Activated T-helper 9 cell treated with anti-CD3 and anti-CD28 coated beads, Interleukin-2, amount 50 U/mL, for 16 hours (primary cell): Measurements from ENCODE around the gene LAMB4.

Experiments
- DNase-seq: peaks from one replicate; pipeline ENCODE4 v3.0.0-alpha.2; 2020; ENCODE audit warnings: low read depth

LAMB4 gene

DNA sequence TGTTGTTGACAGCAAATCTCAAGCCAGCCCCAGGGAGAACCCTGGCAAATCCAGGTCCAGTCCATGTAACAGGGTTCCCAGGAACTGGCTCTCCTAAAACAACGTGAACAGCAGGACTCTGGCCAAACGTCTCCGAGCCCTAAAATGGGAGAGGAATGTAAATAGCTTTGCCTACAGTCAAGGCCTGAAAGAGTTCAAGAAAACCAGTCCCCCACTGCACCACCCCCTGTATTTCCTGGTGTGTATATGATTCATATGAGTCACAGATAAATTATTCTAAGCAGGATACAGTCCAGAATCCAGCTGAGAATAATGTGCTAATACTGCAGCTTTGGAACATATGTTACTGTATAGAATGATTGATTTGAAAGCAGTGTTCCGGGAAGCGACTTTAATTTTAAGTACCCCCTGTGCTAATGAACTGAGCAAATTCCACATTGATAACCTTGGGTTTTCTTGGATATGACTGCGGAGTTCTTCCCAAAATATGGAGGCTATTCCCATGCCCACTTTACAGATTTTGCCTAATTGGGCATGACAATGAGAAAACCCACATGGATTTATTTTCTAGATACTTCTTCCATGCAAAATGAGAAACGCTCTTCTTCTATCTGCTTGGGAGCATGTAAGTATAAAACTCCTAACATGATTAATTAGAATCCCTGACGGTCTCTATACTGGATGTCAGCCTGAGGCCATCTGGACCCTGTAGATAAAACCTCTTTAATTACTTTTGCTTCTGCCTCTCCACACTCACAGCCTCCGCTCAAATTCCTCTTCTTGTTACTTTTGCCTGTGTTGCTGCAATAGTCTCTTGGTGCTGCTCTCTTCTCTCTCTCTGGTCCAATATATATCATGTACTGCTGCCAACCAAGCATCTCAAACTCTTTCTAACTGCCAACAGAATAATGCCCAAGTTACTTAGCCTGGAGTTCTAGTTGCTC lies 50.2 kb downstream of the LAMB4 start:
- DNase-seq, result no peak

DNA sequence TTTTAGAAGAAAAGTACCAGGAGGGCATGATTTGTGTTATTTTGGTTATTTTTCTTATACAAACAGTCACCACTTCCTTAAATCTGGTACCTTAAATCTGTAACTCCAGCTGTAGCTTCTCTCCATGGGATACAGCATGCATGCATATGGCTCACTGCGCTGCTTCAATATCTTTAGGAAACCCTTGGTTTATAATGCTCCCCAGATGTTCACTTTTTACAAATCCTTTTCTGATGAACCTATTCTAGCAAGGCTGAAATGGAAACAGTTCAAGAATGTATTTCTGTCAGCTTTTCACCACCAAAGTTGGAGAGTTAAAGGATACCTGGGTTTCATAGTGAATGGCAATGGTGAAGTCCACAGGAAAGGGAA lies 50.9 kb downstream of the LAMB4 start:
- no peak for DNase-seq

DNA sequence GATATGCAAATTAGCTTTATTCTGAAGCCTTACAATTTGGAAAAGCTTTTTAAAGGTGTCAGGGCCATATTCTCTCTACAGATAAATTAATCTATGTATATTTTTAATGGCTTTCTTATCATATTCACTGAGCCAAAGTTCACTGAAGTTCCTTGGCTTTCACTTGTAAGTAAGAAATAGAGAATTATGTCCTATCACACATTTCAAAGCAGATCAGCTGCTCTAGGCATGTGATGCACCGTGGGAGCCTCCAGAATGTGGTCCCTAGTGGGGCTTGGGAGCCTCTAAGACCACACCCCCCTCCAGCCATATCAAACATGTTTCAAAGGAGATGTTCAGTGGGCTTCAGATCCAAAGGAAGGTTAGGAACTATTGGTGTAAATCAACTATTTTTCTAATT lies 51.5 kb downstream of the LAMB4 start:
- no peak for DNase-seq

DNA sequence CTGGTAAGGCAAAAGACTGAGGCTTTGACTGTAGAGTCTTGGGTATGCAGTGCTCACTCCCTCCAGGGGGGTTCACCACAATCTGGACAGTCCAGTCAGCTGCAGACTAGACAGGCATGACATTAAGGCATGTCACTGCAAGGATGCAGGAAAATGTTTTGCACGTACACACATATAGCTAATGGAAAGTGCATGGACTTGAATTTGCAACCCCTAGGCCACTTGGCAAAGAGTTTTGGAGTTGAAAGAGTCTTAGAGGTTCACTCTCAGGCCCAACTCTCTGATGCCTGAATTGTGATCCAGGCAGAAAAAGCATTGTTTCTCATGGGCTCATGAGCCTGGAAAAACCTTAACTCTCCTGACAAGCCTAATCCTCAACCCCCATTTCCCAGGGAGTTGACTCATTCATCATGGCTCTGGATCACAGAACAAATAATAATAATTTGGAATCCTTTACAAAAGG lies 51.9 kb downstream of the LAMB4 start:
- no peak for DNase-seq

DNA sequence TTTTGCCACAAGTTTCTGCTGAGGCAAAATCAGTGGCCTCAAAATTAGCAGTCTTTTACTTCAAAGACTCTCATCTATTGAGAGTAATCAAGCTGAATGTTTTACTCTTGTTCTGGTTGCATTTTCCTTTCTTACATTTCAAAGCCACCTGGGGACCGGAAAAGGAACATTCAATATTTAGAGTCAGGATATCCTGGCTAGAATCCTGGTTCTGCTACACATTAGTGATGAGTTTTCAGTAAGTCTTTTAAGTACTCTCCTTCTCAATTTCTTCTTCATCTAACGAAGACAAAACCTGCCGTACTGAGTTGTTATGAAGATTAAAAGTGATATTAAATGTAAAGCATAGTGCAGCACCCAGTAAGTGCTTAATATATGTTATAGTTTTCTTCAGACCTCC lies 52.5 kb downstream of the LAMB4 start:
- DNase-seq, result no peak

DNA sequence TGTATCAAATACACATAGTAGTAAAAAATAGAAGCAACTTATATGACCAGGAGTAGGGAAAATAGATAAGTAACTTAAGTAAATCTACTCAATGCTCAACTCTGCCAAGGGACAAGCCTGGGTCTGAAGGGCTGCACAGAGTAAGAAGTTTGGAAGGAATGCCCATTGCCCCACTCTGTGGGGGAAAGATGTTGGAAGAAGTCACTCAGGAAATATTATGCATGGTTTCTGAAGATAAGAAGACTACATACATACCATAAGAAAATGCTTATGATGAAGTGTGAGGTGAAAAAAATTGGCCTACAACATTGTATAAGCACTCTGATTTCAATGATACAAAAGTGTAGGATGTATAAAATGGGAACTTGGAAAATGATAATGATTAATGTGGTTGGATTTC lies 54.0 kb downstream of the LAMB4 start:
- DNase-seq, result no peak

DNA sequence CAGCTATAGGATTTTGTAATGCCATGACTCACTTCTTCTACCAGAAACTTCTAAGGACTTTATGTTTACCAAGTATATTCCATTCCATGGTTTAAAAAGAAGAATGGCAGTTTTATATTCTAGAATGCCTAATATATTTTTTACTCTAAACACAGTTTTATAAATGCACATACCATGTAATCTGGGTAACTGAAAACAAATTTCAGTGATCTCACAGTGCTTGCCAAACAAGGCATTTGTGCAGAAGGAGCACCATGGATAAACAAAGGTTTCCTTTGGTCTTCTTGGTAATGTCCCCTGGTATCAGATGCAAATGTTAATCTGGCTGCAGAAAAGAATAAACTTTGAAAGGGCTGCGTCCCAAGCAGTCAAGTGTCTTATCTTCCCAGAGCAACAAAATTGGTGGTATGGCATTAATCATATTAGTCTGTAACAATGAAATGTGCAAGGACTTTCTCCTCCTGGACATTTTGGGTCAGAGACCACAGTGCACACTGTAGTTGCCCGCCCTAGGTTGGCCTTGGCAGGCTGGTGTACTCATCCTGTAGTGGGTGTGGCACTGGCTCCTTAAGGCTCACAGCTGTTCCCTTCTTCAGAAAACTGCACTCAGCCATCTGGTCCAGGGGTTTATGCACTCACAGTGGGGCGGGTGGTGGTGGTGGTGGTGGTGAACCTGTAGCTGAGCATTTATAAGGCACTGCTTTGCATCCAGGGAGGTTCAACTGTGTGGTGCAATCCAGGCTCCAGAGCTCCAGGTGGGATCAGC lies 56.7 kb downstream of the LAMB4 start:
- no peak for DNase-seq

DNA sequence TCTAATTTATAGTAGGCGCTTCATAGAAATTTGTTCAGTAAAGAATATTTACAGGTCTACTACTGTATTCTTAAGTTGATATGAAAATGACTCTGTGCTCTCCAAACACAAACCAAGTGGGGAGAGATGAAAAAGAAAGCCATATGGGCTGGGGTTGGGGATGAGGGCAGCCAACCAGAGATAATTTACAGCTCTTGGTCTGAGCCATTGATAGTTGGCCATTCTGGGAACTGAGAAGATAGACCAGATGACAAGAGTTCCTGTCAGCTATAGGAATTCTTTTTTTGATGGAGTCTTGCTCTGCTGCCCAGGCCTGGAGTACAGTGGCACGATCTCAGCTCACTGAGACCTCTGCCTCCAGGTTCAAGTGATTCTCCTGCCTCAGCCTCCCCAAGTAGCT lies 57.4 kb downstream of the LAMB4 start:
- no peak for DNase-seq

DNA sequence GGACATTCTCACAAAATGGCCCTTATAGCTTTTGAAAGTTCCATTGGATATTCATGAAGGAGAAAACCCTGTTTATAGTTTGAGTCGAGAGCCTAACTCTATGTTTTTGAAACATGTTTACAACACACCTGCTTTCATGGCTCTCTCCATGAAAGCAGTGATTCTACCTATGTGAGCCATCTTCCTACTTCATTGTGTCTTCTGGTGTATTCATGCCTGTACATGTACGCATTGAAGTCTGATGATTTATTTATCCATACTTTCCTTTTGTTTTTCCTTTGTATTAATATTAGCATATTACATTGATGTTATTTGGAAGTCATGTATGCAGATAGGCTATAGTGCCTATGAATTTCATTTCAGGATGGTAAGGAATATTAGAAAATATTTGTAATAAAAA lies 58.0 kb downstream of the LAMB4 start:
- no peak for DNase-seq

DNA sequence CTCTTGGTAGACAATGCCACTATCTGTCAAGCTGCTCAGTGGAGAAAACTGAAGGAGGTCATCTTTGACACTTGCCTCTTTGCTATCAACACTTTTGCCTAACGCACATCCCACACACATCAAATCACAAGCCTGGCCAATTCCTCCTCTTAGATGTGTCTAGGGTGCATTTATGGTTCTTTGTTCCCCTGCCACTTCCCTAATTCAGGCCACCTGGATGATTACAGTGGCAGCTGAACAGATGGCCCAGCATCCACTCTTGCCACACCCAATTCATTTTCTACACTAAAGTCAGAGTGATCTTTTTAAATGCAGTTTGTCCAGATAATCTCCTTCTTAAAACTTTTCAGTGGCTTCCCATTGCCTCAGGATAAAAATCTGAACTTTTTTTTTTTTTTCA lies 58.6 kb downstream of the LAMB4 start:
- DNase-seq, result no peak

DNA sequence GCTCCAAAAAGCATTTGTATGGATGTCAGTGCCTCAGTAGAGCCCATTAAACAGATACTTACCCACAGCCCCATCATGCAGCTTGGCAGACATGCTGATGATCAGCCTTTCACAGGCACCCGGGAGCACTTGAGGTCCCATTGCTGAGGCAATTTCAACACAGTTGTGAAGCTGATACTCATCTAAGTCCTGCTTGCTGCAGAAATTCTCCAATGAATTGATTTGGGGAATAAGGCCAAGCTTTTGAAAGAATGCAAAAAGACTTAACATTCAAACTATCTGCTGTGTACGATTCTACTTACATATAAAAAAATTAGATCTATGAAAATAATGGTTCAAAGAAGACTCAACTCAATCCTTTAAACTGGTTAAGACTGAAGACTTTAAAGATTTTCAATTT lies 60.5 kb downstream of the LAMB4 start:
- no peak for DNase-seq

DNA sequence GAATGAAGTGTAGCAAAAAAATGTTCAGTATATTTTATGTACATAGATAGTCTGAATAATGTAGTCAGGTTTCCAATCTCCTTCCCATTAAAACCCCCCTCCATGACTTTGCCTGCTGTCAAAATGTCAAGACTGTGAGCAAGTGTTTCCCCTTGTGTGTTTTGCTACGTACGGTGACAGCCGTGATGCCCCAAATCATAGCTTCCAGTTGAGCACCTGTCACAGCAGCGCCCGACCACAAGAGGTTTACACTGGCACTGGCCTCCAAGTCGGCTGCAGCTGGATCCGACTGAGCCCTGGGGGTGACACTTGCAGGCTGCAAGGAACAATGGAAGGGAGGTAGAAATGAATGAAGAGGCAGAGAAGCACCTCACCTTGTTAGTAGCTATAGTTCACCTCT lies 62.3 kb downstream of the LAMB4 start:
- no peak for DNase-seq

DNA sequence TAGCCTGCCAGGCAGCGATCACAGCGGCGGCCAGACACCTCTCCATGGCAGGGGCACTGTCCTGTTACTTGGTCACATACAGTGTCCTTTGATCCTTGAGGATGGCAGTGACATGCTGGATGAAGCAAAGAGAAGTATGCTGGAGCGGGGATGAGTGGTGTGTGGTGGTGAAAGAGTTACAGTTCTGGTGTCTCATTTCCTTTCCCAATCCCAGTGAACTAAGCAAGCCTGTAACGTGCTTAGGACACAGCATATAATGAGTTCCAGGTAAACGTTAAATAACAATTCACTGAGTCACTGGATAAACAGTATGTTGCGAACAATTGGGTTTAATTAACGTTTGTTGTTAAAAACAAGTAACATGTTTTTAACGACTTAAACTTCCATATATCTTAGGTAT lies 63.7 kb downstream of the LAMB4 start:
- no peak for DNase-seq

DNA sequence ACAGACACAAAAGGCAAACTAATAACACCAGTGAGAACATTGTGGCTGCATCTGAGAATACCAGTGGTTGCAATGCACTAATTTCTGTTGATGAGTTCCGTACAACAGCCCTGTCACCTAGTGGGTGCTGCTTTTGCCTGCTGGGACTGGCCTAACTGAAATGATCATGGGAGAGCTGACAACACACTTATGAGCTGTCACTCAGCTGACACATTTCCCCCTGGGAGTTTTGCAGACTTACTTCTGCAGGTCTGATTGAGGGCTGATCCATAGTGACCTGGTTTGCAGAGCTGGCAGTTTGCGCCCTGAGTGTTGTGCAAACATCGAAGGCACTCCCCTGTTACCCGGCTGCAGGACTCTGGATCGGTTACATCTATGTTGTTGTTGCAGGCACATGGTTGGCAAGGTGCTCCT lies 66.6 kb downstream of the LAMB4 start:
- no peak for DNase-seq

DNA sequence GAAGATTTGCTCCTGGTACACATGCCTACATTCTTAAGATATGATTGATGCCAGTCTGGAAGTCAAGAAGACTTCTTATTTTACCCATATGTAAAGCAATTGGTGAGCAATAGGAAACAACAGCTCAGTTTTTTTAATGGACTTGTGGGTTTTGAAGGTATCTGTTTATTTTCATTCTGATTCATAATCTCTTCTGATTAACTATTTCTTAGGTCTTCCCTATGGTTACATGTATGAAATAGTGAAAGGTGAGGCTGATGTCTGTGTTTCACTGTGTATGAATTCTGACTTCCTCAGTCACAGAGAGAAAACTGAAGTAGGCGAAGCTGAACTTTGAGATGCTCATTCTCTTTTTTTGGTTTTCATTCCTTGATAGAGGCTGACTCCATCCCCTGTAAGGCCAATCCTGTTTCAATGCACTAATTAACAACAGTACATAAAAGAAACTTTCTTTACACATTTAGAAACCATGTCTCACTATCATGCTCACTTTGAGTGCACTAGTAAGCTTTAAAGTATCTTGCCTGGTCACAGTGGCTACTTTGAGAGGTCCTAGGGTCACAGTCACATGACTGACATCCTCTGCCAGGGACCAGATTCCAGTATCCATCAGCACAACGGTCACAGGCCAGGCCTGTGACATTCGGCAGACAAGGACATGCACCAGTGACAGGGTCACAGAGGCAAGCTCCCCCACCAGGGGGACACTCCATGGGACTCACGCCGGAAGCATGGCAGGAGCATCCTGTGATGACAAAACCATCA lies 67.7 kb downstream of the LAMB4 start:
- DNase-seq, result no peak

DNA sequence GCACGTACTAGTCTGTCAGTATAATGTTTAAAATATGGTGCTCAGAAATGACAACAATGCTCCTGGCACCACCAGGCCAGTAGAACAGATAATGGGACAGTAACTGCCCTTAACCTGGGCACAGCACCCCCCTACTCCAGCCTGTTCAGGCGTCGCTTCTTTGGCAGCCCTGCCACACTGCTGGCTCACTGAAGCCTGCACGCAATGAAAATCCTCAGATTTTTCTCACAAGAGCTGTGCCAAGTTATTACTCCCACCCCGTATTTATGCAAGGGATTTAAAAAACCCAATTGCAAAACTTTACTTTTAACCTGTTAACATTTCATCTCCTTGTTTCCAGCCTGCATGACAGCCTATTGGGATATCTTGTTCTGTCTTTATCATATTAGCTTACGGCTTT lies 70.6 kb downstream of the LAMB4 start:
- DNase-seq, result no peak

DNA sequence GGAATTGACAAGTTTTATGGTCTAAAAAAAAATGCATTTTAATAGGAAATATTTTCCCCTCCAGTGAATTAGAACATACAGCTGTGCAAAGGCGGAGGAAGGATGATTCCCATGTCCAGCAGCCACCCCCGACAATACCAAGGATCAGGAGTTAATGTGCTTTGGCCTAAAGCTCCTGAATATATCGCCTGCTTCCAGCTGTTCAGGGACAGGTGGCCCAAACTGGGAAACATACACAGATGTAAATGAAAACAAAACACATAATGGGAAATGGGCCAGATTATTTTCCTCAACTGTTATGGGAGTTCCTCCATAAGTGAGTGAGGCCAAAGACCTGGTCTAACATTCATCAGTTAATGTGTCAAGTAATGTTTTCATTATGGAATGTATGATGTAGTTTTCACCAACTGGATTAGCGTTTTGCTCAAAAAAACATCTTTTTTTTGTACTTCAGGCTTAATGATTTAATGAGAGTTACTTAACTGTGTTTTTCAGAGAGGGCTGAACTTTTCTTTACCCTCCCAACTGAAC lies 72.1 kb downstream of the LAMB4 start:
- no peak for DNase-seq

DNA sequence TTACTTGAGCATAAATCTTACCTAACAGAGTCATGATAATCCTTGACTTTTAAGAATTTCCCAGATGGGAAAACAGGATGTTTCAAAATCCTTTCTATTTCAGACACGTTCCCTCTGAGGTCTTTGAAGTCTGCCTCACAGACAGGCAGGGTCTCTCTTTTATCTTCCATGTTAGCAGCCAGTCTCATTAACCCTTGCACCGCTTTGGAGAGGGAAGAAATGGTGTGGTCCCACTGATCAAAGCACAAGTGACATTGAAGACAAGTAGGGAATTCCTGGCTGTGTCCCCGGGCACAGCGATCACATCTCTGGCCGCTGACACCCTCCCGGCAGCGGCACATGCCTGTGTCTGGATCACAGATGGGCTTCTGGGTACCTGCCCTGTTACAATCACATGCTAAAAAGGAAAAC lies 74.5 kb downstream of the LAMB4 start:
- no peak for DNase-seq

DNA sequence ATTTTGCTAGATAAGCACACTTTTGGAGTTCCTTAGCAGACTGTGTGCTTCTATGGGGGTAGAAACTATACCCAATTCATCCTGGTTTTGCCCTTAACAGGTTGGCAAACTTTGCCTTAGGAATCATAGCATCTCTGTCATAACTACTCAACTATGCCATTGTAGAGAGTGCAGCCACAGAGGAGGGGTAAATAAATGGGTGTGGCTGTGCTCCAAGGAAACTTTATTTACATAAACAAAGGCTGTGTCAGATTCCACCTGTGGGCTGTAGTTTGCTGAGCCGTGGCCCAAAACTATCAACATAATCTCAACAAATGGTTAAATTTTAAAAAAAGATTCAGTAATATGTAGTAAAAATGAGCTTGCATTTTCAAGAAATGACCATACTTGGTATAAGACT lies 75.6 kb downstream of the LAMB4 start:
- no peak for DNase-seq

DNA sequence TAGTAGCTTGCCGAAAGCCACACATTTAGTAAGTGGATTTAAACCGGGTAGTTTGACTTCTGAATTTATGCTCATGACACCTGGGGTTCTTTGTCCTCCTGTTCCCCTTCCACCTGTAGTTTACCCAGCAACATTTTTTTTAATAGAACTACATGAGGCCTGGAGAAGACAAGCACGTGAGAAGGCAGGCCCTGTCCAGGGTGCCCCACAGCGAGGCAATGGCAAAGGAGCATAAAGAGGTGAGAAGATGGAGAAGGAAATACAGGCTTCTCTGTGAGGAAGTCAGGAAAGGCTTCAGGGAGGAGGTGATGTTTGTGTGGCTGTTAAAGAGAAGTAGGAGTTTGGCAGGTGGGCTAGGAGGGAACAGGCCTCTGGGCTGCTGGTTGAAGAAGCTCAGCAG lies 76.9 kb downstream of the LAMB4 start:
- DNase-seq, result no peak

DNA sequence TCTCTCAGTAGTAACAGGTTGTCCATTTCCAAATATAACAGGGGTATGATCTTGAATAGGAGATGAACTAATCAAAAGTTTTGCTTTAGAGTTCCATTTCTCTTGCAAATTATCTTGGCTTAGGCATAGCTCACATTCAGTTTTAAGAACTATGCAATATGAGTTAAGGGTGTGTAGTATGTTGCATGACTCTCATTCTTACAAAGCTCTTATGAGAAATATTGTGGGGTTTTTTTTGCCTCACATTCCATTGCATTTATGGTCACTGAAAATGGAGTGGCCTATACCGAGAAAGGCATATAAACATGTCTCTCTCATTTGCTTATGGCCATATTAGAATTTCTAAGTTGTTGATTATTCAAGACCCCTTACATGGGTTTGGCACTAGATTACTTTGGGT lies 78.7 kb downstream of the LAMB4 start:
- no peak for DNase-seq

DNA sequence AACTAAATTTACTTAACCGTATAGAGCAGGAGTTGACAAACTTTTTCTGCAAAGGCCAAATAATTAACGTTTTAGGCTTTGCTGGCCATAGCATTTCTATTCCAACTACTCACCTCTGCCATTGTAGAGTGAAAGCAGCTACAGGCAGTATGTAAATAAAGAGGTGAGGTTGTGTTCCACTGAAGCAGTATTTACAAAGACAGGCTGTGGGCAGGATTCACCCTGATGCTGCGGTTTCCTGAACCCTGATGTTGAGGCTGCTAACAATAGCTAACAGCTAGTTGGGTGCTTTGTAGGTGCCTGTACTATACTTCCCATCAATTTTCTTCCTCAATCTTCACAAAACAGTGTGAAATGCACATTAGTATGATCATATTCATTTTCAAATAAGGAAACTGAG lies 80.2 kb downstream of the LAMB4 start:
- no peak for DNase-seq
